K562 (cell line): ENCODE results near the gene KIF26A. TPM values are rescaled to one million over a fixed set of nuclear protein-coding genes. Genes with fewer than 3 reads are reported as not detected.
A peak's percentile ranks its signal among the peaks of the same experiment; 100 is the strongest.

ENCODE experiments used
- NCOR1 ChIP-seq: fragments of 450-650 bp; IDR thresholded peaks from 2 replicates; pipeline ENCODE4 v1.6.1; 2016; ENCODE audit warnings: mild to moderate bottlenecking, moderate library complexity
- REST ChIP-seq, 2 experiments: fragments of 450-650 bp; formaldehyde crosslinking in 1 of 2; IDR thresholded peaks; 2 replicates each; pipeline versions ENCODE4 v1.4.0 to v1.6.1; 2014 to 2020; ENCODE audit warnings: mild to moderate bottlenecking in 2 of 2, borderline replicate concordance in 1 of 2, low read depth in 1 of 2
- polyA plus RNA-seq, 8 experiments: library from polyadenylated mRNA; depleted of rRNA in 4 of 8; stranded (reverse) in 5 of 8; unstranded in 3 of 8; fragments of >200 nt; fragmentation: Nextera tagmentation in 2 of 8; fragmentation: Illumina TruSeq in 1 of 8; extraction: Ambion mirVana in 2 of 8; extraction: Trizol in 1 of 8; gene quantifications; 2 replicates each; pipeline versions ENCODE4 v1.2.1 to v1.2.3, GENCODE V29; 2011 to 2014; ENCODE audit warnings: inconsistent platforms in 1 of 8, missing spikeins in 1 of 8
- total RNA-seq, 7 experiments: library from RNA; depleted of rRNA in 6 of 7; stranded (reverse); fragments of >200 nt in 6 of 7; fragmentation: Illumina TruSeq in 2 of 7; extraction: Trizol in 2 of 7; gene quantifications; 2 replicates each; pipeline versions ENCODE4 v1.2.1 to v1.2.3, GENCODE V29; 2011 to 2021; ENCODE audit warnings: low replicate concordance in 1 of 7

KIF26A gene
- total and polyA plus RNA-seq, 9 of the 15 experiments (the other 6 are each of a cell fraction or from before 2014, with no cell fraction given), result 0.04 TPM; not detected in 8

GRCh38 chr14:104157016-104157928 is 18.9 kb downstream of the KIF26A start (continued):
- TF ChIP-seq REST (IDR thresholded peaks at IDR 0.05; ENCODE audit: borderline replicate concordance), result peak; percentile 7; the same call in 1 of the 2 replicates
- TF ChIP-seq REST (CRISPR knock-in tag; IDR thresholded peaks at IDR 0.05; ENCODE audit: low read depth), result no peak
- no peak for TF ChIP-seq NCOR1
